ENCODE data around the gene LAMA2.

- TF ChIP-seq, protein P1, sequence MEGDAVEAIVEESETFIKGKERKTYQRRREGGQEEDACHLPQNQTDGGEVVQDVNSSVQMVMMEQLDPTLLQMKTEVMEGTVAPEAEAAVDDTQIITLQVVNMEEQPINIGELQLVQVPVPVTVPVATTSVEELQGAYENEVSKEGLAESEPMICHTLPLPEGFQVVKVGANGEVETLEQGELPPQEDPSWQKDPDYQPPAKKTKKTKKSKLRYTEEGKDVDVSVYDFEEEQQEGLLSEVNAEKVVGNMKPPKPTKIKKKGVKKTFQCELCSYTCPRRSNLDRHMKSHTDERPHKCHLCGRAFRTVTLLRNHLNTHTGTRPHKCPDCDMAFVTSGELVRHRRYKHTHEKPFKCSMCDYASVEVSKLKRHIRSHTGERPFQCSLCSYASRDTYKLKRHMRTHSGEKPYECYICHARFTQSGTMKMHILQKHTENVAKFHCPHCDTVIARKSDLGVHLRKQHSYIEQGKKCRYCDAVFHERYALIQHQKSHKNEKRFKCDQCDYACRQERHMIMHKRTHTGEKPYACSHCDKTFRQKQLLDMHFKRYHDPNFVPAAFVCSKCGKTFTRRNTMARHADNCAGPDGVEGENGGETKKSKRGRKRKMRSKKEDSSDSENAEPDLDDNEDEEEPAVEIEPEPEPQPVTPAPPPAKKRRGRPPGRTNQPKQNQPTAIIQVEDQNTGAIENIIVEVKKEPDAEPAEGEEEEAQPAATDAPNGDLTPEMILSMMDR (IDR thresholded peaks at IDR 0.05; ENCODE audit: control extremely low read depth in 1 of 3, insufficient read depth in 1 of 3, low read depth in 1 of 3, low read length in 3 of 3) = no peak
- TF ChIP-seq GABPA (IDR thresholded peaks at IDR 0.05; ENCODE audit: borderline replicate concordance, insufficient read depth, low read length) (no peak), POLR2A (IDR thresholded peaks at IDR 0.05; ENCODE audit: control extremely low read depth in 1 of 2, low read depth in 2 of 2, low read length in 2 of 2) (no peak), JUN (IDR thresholded peaks at IDR 0.05; ENCODE audit: low read depth, low read length) (no peak), SAP30 (IDR thresholded peaks at IDR 0.05; ENCODE audit: insufficient read depth, insufficient replicate concordance, low read length) (no peak), SIN3A (conservative IDR thresholded peaks at IDR 0.05 in 1 of 2, IDR thresholded peaks at IDR 0.05 in 1 of 2; ENCODE audit: low read depth in 1 of 2, low read length in 2 of 2) (no peak), TEAD4 (IDR thresholded peaks at IDR 0.05; ENCODE audit: low read depth, low read length) (no peak), POLR2AphosphoS5 (IDR thresholded peaks at IDR 0.05; ENCODE audit: low read depth, low read length) (no peak), TAF1 (IDR thresholded peaks at IDR 0.05; ENCODE audit: low read depth, low read length) (no peak), EGR1 (IDR thresholded peaks at IDR 0.05; ENCODE audit: borderline replicate concordance, low read depth, low read length) (no peak), EZH2 (IDR thresholded peaks at IDR 0.05; ENCODE audit: low read depth, low read length, severe bottlenecking) (no peak), RAD21 (IDR thresholded peaks at IDR 0.05 in 1 of 2, conservative IDR thresholded peaks at IDR 0.05 in 1 of 2; ENCODE audit: low read depth in 2 of 2, low read length in 2 of 2) (no peak)
Observed at GRCh38 chr6:129390900-129391299, 508.0 kb downstream of the LAMA2 start.
